ENCODE data around the gene C16orf96.

Gene C16orf96

GRCh38 chr16:4624015-4624826 lies 68.1 kb downstream of the C16orf96 start, which contains the start of gene MGRN1:
MGRN1 (plus strand) TSS chr16:4624826; CDS start chr16:4624961, 135 bp downstream.
- H3K27ac ChIP-seq (ENCODE audit: low read depth, low read length), result peak within 1 kb of the TSS; percentile 97
- H3K4me1 ChIP-seq (ENCODE audit: control insufficient read depth, insufficient read depth, low read length), result peaks cover 11% of the 10 kb centered on the region
- H3K4me3 ChIP-seq (ENCODE audit: low read length), result peak within 1 kb of the TSS; percentile 95
- peak within 1 kb of the TSS; percentile 97 for H3K9ac ChIP-seq (ENCODE audit: low read length)
- no peaks in the 10 kb centered on the region for H3K27me3 ChIP-seq (ENCODE audit: control insufficient read depth, insufficient read depth, low read length)
- H3K36me3 ChIP-seq (ENCODE audit: control insufficient read depth, insufficient read depth, low read length), result no peaks in the 10 kb centered on the region

GRCh38 chr16:4624827-4625559 lies 68.9 kb downstream of the C16orf96 start:
- H3K36me3 ChIP-seq (ENCODE audit: control insufficient read depth, insufficient read depth, low read length), result no peaks in the 10 kb centered on the region
- H3K9ac ChIP-seq (ENCODE audit: low read length), result peak overlapping the region; percentile 97
- no peaks in the 10 kb centered on the region for H3K27me3 ChIP-seq (ENCODE audit: control insufficient read depth, insufficient read depth, low read length)
- peaks cover 11% of the 10 kb centered on the region for H3K4me1 ChIP-seq (ENCODE audit: control insufficient read depth, insufficient read depth, low read length)
- H3K4me3 ChIP-seq (ENCODE audit: low read length), result peak overlapping the region; percentile 95
- H3K27ac ChIP-seq (ENCODE audit: low read depth, low read length), result peak overlapping the region; percentile 97

GRCh38 chr16:4625560-4626159 lies 69.5 kb downstream of the C16orf96 start:
- no peaks in the 10 kb centered on the region for H3K27me3 ChIP-seq (ENCODE audit: control insufficient read depth, insufficient read depth, low read length)
- peak overlapping the region; percentile 95 for H3K4me3 ChIP-seq (ENCODE audit: low read length)
- H3K27ac ChIP-seq (ENCODE audit: low read depth, low read length), result peak overlapping the region; percentile 97
- peaks cover 11% of the 10 kb centered on the region for H3K4me1 ChIP-seq (ENCODE audit: control insufficient read depth, insufficient read depth, low read length)
- no peaks in the 10 kb centered on the region for H3K36me3 ChIP-seq (ENCODE audit: control insufficient read depth, insufficient read depth, low read length)
- H3K9ac ChIP-seq (ENCODE audit: low read length), result peak overlapping the region; percentile 97

- no peaks in the 10 kb centered on the region for H3K27me3 ChIP-seq (ENCODE audit: control insufficient read depth, insufficient read depth, low read length)
- no peaks in the 10 kb centered on the region for H3K36me3 ChIP-seq (ENCODE audit: control insufficient read depth, insufficient read depth, low read length)
- H3K9ac ChIP-seq (ENCODE audit: low read length), result no peak overlapping the region
- H3K4me3 ChIP-seq (ENCODE audit: low read length), result peak overlapping the region; percentile 95
- H3K4me1 ChIP-seq (ENCODE audit: control insufficient read depth, insufficient read depth, low read length), result peaks cover 11% of the 10 kb centered on the region
- H3K27ac ChIP-seq (ENCODE audit: low read depth, low read length), result no peak overlapping the region
These were observed 70.3 kb downstream of the C16orf96 start for GRCh38 chr16:4626396-4626795.

- H3K27me3 ChIP-seq (ENCODE audit: control insufficient read depth, insufficient read depth, low read length), result no peaks in the 10 kb centered on the region
- H3K4me3 ChIP-seq (ENCODE audit: low read length), result no peak overlapping the region
- no peak overlapping the region for H3K27ac ChIP-seq (ENCODE audit: low read depth, low read length)
- no peak overlapping the region for H3K9ac ChIP-seq (ENCODE audit: low read length)
- H3K4me1 ChIP-seq (ENCODE audit: control insufficient read depth, insufficient read depth, low read length), result peaks cover 11% of the 10 kb centered on the region
- no peaks in the 10 kb centered on the region for H3K36me3 ChIP-seq (ENCODE audit: control insufficient read depth, insufficient read depth, low read length)
These were observed 72.1 kb downstream of the C16orf96 start for GRCh38 chr16:4628283-4628682.

- Histone ChIP-seq H3K27me3 (ENCODE audit: control insufficient read depth, insufficient read depth, low read length) (no peaks in the 10 kb centered on the region), H3K4me1 (ENCODE audit: control insufficient read depth, insufficient read depth, low read length) (peaks cover 3% of the 10 kb centered on the region), H3K36me3 (ENCODE audit: control insufficient read depth, insufficient read depth, low read length) (peaks cover 4% of the 10 kb centered on the region), H3K9ac (ENCODE audit: low read length) (no peak overlapping the region), H3K4me3 (ENCODE audit: low read length) (no peak overlapping the region), H3K27ac (ENCODE audit: low read depth, low read length) (no peak overlapping the region)
These were observed 75.3 kb downstream of the C16orf96 start for GRCh38 chr16:4631444-4631843.

GRCh38 chr16:4633910-4634635 lies 77.9 kb downstream of the C16orf96 start:
- Histone ChIP-seq H3K9ac (ENCODE audit: low read length) (no peak overlapping the region), H3K36me3 (ENCODE audit: control insufficient read depth, insufficient read depth, low read length) (peaks cover 8% of the 10 kb centered on the region), H3K4me1 (ENCODE audit: control insufficient read depth, insufficient read depth, low read length) (no peaks in the 10 kb centered on the region), H3K27ac (ENCODE audit: low read depth, low read length) (no peak overlapping the region), H3K4me3 (ENCODE audit: low read length) (no peak overlapping the region), H3K27me3 (ENCODE audit: control insufficient read depth, insufficient read depth, low read length) (no peaks in the 10 kb centered on the region)

- Histone ChIP-seq H3K36me3 (ENCODE audit: control insufficient read depth, insufficient read depth, low read length) (peaks cover 8% of the 10 kb centered on the region), H3K4me3 (ENCODE audit: low read length) (no peak overlapping the region), H3K27ac (ENCODE audit: low read depth, low read length) (no peak overlapping the region), H3K27me3 (ENCODE audit: control insufficient read depth, insufficient read depth, low read length) (no peaks in the 10 kb centered on the region), H3K9ac (ENCODE audit: low read length) (no peak overlapping the region), H3K4me1 (ENCODE audit: control insufficient read depth, insufficient read depth, low read length) (no peaks in the 10 kb centered on the region)
These were observed 78.6 kb downstream of the C16orf96 start for GRCh38 chr16:4634768-4635167.

GRCh38 chr16:4636196-4636595 lies 80.1 kb downstream of the C16orf96 start:
- peaks cover 8% of the 10 kb centered on the region for H3K36me3 ChIP-seq (ENCODE audit: control insufficient read depth, insufficient read depth, low read length)
- H3K9ac ChIP-seq (ENCODE audit: low read length), result no peak overlapping the region
- no peaks in the 10 kb centered on the region for H3K27me3 ChIP-seq (ENCODE audit: control insufficient read depth, insufficient read depth, low read length)
- H3K27ac ChIP-seq (ENCODE audit: low read depth, low read length), result no peak overlapping the region
- H3K4me3 ChIP-seq (ENCODE audit: low read length), result no peak overlapping the region
- H3K4me1 ChIP-seq (ENCODE audit: control insufficient read depth, insufficient read depth, low read length), result no peaks in the 10 kb centered on the region

- H3K4me3 ChIP-seq (ENCODE audit: low read length), result no peak overlapping the region
- H3K4me1 ChIP-seq (ENCODE audit: control insufficient read depth, insufficient read depth, low read length), result no peaks in the 10 kb centered on the region
- peaks cover 8% of the 10 kb centered on the region for H3K36me3 ChIP-seq (ENCODE audit: control insufficient read depth, insufficient read depth, low read length)
- H3K27me3 ChIP-seq (ENCODE audit: control insufficient read depth, insufficient read depth, low read length), result no peaks in the 10 kb centered on the region
- H3K9ac ChIP-seq (ENCODE audit: low read length), result no peak overlapping the region
- no peak overlapping the region for H3K27ac ChIP-seq (ENCODE audit: low read depth, low read length)
These were observed 81.5 kb downstream of the C16orf96 start for GRCh38 chr16:4637501-4638166.

- Histone ChIP-seq H3K4me3 (ENCODE audit: low read length) (no peak overlapping the region), H3K27ac (ENCODE audit: low read depth, low read length) (no peak overlapping the region), H3K4me1 (ENCODE audit: control insufficient read depth, insufficient read depth, low read length) (no peaks in the 10 kb centered on the region), H3K36me3 (ENCODE audit: control insufficient read depth, insufficient read depth, low read length) (peaks cover 4% of the 10 kb centered on the region), H3K9ac (ENCODE audit: low read length) (no peak overlapping the region), H3K27me3 (ENCODE audit: control insufficient read depth, insufficient read depth, low read length) (no peaks in the 10 kb centered on the region)
These were observed 83.9 kb downstream of the C16orf96 start for GRCh38 chr16:4639899-4640509.

All from rectal smooth muscle tissue (tissue), 1 donor.